HuH-7 (cell line): ENCODE data around the gene HOTAIR.

Experiments used
- DNase-seq: peaks from one replicate; pipeline ENCODE4 v3.0.0; 2011; ENCODE audit warnings: low spot score

Gene HOTAIR

DNA sequence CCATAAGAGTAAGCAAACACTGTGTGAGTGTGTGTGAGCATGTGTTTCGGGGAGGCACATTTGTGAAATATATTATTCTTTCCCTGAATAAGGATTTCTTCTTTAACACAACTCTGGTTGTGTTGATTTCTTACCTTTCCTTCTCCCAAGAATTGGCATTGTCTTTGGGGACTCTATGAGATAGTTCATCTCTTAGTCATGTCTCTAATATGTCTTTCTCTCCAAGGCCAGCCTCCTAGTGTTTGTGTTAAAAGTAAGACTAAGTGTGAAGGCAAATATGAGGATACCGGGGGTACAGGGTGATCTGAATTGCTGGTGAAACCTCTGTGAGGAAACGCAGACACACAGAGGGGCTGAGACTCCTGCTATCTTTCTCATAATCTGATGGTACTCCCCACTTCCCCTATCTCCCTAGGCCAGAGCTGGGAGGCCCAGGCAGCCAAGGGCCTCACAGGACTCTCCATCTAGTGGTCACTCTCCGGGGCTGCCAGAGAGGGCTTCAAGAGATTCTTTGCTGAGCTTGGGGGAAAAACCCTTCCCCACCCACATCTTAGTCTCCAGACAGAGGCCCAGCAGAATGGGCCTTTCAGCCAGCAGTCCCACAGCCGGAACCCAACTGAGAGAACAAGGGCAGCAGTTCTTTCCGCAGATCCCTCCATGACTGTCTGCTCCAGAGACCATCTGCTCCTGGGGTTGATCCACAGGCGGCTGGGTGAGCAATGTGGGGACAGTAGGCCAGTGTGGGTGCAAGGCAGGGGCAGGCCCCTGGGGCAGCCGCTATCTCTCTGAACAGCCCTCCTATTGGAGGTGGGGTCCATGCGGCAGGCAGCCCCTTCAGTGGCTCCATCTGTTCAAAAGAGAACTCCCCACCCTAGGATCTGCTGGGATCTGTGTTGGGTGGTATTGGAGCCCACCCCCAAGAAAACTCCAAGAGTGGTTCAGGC lies 25.8 kb downstream of the HOTAIR start:
- peak; percentile 78 for DNase-seq

DNA sequence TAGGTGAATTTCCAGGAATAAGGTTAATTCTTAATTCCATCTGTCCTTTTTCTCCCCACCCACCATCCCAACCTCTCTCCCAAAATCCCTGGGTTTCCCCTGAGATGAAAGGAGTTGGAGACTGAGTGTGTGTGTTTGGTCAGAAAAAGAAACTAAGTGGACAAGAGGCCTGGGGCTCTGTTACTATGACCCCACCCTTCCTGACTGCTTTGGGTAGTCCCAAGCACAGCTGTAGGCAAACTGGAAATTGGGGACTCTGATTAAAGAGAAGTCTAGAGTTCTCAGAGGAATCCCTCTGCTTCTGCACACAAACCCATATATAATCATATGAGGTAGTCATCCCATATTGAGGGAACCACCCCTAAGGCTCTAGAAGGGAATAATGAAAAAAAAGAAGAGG lies 27.0 kb downstream of the HOTAIR start:
- no peak for DNase-seq

DNA sequence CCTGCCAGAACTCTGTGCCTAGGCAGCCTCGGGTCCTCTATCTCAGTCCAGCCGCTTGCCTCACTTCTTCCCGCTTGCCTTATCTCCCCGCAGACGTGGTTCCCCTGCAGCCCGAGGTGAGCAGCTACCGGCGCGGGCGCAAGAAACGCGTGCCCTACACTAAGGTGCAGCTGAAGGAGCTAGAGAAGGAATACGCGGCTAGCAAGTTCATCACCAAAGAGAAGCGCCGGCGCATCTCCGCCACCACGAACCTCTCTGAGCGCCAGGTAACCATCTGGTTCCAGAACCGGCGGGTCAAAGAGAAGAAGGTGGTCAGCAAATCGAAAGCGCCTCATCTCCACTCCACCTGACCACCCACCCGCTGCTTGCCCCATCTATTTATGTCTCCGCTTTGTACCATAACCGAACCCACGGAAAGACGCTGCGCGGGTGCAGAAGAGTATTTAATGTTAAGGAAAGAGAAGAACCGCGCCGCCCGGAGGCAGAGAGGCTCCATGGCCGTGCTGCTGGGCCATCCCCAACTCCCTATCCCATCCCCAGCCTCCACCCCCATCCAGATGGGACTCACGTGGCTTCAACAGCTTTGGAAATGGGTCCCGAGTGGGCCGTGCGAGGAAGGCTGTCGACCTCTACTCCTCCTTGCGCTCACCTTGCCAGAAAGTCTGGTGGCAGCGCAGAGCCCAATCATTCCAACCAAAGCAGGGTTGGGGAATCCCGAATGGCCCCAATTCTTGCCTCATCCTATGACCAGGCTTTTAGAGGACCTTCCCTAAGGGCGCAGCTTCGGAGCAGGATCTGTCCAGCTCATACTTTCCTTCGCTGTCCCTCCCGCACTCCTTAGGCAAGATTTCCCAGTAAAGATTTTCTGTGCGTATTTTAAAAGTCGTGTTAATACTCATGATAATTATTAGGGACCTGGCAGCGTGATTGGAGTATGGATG lies 29.6 kb downstream of the HOTAIR start:
- DNase-seq, result no peak

DNA sequence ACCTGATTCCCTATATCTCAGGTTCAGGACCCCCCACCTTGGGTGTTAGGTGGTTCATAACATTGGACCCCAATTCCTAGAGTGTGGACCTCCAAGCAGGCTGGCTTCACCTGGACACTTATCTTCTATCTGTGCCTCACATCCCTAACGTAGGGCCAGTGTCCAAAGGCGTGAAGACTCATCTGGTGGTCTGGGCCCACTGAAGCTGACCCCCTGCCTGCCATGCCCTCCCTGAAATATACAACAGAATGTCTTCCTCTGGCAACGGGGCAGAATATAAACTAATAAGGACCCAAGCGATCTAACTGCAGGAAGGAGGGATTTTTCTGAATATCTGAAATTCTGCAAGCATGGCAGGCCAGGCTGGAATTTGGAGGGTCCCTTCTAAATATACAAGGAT lies 30.5 kb downstream of the HOTAIR start:
- DNase-seq, result no peak

DNA sequence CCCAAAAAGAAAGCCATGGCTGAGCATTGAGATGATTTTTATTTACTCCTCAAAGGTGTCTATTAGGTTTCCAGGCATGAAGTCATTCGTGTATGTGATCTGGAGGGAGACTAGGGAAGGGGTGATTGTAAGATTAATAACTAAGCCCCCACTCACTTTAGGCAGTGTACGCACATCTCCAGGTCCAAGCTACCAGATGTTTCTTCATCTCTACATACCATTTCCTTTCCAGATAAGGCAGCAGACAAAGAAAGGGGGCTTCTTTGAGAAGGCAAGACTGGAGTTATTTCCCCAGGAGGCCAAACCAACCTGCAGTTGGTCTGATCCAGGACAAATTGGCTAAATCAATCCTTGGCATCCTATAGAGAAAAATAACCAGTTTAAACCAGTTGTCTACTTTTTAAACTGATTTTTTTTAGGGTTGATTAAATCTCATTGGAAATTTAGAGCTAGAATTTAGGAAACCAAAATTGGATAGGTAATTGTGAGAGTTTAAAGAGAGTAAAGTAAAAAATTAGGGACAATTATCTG lies 32.2 kb downstream of the HOTAIR start:
- no peak for DNase-seq

DNA sequence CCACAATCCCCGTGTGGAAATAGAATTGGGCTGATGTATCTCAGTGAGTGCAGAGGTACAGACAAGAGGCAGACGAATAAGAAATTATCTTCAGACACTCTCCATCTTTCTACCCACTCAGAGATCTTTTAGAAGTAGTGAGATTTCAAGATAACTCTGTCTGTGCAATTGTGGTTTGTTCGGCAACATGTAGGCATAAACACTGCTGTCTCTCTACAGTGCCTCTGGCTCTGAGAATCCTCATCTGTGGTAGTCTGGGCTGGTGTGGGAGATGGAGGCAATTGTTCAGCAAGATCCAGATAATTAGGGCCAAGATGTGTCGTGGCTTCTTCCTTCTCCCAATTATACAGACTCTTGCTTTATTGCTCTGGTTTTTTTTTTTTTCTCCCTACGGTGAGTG lies 33.0 kb downstream of the HOTAIR start:
- DNase-seq, result no peak

DNA sequence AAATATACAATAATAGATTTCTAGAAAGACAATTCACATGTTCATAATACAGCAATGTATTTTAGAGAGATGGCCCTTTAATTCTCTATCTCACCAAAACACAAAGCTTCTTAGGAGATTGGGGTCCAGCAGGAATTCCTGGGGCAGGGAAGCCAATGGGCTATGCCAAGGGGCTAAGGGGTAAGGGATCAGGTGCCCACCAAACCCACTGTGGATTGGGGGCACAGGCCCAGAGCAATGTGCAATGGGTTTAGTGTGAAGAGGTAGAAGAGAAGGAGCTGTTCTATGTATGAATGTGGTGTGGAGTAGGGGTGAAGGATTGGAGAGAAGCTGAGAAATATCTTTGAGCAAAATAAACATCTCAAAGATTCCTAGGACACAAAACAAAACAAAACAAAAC lies 33.6 kb downstream of the HOTAIR start:
- no peak for DNase-seq

DNA sequence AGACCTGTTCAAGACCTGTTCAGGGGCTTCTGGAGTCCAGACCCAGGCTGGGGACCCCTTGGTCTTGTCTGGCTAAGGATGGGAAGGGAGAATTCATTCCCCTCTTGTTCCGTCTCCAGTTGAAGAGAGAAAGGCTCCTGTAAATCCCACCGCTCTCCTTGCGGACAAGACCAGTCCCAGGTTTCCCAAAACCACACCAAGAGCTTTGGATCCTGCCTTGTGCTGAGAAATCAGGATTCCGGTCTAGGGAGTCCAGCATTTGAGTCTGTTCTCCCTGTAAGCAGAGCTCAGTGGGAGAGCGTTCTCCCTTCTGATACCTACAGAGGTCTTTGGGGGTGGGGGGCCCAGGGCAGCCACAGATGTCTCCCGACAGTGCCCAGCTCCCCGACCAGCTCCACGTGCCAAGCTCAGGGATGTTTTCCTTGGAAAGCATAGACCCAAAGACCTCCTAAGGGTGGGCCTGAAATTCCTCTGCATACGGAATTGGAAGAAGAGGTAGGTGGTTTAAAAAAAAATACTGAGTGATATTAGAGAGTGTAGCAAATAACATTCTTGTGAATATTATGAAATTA lies 34.2 kb downstream of the HOTAIR start:
- no peak for DNase-seq

DNA sequence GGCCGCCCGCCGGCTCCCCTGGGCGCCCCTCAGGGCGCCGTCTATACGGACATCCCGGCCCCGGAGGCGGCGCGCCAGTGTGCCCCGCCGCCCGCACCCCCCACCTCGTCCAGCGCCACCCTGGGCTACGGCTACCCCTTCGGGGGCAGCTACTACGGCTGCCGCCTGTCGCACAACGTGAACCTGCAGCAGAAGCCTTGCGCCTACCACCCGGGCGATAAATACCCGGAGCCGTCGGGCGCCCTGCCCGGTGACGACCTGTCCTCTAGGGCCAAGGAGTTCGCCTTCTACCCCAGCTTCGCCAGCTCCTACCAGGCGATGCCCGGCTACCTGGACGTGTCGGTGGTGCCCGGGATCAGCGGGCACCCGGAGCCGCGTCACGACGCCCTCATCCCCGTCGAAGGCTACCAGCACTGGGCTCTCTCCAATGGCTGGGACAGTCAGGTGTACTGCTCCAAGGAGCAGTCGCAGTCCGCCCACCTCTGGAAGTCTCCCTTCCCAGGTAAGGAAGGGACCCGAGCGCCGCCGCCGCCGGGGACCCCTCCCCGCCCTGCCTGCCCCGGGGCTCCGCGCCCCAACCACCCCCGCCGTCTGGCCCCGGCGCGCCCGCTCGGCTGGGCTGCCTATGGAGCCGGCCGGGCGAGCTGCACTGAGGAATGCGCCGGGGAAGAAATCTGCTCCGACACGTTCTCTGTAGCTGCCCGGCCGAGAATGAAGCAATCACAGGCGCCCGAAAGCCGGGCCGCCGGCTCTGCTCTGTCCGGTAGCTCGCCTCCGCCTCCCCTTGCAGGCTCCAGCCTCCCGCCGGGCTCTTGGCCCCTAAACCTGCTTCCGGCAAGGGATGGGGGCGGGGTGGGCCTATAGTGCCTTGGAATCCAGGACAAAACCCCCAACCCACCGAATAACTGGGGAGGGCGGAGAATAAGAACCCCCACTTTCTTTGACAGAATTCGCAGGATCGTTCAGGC lies 35.3 kb downstream of the HOTAIR start:
- no peak for DNase-seq

DNA sequence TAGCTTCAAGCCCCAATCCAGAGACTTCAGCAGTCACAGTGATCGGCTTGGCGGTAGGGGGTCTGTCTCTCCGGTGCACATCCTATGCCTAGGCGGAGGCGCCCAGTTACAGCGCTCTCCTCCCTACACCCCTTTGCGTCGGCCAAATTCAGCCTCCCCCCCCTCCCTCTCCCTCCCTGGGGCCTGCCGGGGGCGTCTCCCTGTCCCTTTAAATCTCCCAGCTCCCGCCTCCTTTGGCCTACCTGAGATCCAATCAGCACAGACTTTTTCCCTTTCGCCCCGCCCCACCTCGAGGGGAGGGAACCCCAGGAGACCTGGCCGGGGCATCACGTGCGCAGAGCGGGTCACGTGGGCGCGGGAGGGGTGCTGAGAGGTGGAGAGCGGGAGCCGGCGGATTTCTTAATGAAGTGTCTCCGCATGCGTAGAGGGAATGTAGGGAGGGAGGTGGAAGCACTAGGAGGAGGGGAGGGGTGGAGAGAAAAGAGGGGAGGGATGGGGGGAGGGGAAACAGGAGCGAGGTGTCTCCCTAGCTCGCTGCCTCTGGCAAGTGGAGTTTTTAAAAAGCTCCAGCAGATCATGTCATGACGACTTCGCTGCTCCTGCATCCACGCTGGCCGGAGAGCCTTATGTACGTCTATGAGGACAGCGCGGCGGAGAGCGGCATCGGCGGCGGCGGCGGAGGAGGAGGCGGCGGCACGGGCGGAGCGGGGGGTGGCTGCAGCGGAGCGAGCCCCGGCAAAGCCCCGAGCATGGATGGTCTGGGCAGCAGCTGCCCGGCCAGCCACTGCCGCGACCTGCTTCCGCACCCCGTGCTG lies 36.2 kb downstream of the HOTAIR start, which contains the start of gene HOXC13:
HOXC13 (plus strand) TSS at position 506 of the 815 bp plus-strand sequence; CDS start at position 582, 76 bp downstream.
- DNase-seq, result peak; percentile 100

DNA sequence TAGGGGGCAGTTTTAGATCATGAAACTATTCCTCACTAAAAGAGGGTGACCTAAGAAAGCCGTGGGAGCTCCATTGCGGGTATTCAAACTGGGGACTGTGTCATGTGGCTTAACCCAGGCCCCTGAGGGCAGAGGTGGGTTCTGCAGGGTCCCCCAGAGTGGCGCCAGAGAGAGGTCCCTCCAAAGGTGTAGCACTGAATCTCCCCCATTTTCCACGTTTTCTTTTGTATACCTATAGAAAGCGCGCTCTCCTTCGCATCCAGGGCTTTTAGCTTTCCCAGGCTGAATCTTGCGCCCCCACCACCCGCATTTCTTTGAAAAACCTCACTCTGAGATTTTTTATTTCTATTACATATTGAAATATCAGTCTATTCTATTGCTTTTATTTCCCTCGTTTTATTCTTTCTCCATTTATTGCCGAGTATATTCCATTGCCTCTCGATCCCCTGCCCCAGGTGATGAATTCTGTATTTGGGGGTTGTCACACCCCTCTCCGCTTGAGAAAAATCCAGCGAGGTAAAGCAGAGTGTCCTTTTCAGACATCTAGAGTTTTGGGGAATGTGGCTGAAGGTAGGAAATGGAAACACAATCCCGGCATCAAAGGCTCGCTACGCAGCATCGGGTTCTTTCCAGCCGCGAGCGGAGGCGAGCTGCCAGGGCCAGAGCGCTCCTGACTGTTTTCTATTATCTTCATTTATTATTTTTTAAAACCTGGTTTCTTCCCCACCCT lies 37.0 kb downstream of the HOTAIR start:
- DNase-seq, result no peak

DNA sequence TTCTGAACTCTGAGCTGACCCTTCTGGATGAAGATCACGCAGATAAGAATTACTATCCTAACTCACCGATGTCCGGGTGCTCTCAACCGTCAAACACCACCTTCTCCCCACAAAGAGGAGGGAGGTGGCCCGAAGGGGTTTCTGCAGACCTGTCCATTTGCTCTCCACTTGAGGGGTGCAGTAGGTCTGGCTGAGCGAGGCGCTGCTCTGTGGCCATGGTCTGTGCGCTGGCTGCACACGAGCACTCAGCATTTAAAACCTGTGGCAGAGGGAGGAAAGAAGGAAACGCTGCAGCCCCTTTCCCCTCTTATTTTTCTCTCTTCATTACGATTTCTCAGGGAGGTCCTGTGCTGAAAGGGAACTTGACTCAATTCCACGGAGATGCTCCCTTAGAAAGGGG lies 37.7 kb downstream of the HOTAIR start:
- DNase-seq, result no peak

DNA sequence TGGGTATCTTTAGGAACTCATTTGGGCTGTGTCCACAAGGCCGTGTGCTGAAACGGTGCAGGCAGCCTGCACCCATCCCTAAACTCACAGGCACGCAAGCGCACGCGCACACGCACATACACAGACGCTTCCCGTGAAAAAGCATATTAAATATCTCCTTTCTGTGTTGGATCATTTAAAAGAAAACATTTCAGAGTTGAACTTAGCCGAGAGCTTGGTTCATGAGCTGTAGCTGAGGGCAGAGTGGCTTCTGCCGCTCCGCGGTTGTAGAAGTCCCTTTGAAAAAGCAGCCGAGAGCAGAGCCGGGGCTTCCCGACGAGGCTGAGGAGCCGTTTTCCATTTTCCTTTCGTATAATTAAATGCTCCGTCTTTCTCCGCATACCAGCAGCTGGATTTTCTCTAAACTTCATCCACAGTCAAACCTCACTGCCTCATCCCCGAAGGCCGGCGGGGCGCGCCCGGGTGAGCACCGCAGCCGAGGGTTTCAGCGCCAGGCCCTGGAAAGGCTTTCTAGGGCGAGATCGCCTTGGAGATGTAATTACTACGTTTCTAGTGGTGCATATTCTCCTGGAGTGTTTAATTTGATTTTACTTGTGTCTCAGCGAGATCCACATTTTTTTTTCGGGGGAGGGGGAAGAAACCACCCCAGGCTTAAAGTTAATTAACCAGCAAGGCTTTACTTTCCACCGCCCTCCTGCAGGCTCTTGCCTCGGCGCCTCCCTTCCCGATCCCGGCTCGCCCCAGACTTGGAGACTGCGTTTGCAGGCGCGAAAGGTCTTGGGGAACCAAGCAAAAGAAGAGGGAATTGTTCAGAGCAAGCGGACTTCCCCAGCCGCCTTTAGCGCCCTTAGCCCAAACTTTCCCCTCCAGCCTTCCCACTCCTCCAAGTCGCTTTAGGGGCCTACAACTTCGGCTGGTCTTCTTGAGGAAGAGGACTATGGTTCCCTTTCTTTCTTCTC lies 39.1 kb downstream of the HOTAIR start:
- DNase-seq, result no peak

DNA sequence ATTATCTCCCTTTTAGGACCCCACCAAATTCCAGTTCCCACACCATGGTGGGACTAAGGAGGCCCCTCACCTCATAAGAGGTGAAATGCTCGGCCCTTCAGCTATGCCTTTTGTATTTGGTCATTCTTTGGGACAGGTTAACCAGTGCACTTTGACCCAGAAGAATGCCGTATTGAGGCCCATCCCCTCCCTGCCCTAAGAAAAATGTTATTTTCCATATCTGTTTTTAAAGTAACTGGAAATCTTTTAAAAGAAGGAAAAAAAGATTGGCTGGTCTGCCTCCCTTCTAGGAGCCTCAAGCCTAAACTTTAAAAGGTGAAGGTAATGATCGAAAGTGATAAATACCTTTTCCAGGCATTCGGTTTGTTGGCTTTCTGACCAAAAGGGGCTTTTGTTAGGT lies 41.8 kb downstream of the HOTAIR start:
- no peak for DNase-seq

DNA sequence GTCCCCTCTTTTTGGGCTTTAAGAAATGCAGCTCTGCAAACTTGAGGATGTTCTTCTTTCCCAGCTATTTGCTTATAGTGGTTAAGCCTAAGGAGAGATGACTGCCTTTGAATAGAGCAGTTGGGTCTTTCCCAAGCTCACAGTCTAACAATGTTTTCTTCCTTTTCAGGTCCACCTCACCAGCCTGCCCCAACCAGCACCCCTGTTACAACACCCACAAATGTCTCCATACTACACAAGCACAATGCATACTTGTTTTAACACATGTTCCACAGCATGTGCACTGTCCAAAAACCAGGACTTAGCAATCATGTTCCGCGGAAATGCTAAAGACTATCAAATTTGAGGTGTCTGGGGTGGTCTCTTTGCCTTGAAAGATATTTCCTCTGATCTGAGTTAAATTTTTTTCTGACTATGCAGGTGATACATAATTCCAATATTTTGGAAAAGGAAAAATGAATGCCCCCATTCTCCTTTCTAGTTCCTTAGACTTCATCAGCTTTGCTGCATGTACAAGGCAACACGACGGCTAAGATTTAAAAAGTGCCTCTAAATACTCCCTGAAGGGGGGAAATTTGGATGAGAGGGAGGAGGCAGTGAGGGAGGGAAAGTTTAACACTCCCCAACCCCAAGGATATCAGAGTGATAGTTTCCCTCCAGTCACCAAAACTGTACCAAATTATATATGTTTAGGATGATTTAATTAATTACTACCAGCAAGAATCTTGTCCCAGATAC lies 42.7 kb downstream of the HOTAIR start:
- DNase-seq, result no peak

DNA sequence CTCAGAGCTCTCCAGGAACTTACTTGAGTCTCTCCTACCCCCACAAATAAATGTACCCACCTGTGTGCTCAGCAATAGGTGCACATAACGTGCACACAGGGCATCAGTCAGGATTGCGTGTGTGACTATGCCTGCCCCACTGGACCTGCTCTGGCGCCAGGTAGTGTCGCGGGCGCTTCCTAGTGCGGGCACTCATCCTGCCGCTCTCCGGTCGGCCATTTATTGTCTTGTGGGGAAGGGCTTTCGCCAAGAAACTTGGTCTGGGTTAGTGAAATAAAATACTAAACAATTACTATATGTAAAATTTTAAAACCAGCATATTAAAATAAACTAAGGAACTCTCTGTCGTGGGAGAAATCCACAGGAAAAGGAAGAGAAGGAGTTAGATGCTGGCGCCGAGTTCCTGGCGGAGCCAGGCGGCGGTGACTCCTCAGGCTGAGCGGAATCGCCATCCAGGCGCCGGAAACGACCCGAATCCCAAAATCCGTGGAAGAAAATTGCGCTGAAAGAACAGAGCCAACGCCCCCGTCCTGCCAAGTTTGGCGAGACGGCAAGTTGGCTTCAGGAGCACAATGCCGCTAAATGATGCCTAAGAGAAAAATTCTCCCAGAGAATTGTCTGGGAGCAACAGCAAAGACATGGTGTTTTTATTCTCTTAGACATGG lies 44.0 kb downstream of the HOTAIR start:
- DNase-seq, result no peak

DNA sequence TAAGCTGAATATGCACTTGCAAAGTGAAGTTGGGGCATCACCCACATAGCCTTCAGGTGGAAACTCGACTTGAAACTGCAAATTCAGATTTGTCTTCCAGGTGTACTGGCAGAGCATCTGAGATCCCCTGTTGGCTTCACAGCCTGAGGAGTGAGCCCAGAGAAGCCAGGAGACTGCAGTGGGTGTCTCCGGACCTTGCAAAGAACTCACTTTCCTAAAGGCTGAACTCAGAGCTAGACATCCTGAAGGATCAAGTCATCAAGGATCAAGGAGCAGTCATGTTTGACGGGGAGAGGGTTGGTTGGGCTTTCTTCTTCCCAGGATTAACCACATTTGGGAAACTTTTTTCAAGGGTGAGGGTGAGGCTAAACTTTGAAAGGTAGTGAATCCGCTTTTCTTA lies 45.2 kb downstream of the HOTAIR start:
- no peak for DNase-seq
